Endothelial cell of umbilical vein (primary cell): Measurements from ENCODE around the gene PXN. TPM values are rescaled to one million over a fixed set of nuclear protein-coding genes. Genes with fewer than 3 reads are reported as not detected.
A peak's percentile ranks its signal among the peaks of the same experiment; 100 is the strongest.

Source experiments
- BruUV-seq: library from RNA; stranded (reverse); fragments of 400-500 nt; replicated peaks from 2 replicates; lab custom pipeline; 2021; lab: Mats Ljungman, UMichigan
- CTCF ChIA-PET: fragments of 300-600, 350-600 bp; sonication (Branson Sonifier 250); formaldehyde crosslinking; loops from one replicate; lab custom pipeline; 2021; ENCODE audit warnings: antibody characterized with exemption, inconsistent platforms; lab: Charles Lee
- POLR2A ChIA-PET: fragments of 300-600, 350-600 bp; sonication (Branson Sonifier 250); formaldehyde crosslinking; loops from one replicate; lab custom pipeline; 2021; ENCODE audit warnings: antibody characterized with exemption, inconsistent platforms; lab: Charles Lee
- DNase-seq: peaks from one replicate; pipeline ENCODE4 v3.0.0-alpha.2; 2011; ENCODE audit warnings: low read depth, low spot score
- FAIRE-seq: peaks from 2 replicates; lab custom pipeline; 2011; peaks lifted over from hg19 to GRCh38; lab: Jason Lieb, UNC
- H2AFZ ChIP-seq: 2 replicates; pipeline ENCODE4 v1.6.0; 2012; ENCODE audit warnings: low read depth, low read length, control low read depth, inconsistent platforms
- H3K27ac ChIP-seq: 2 replicates; pipeline ENCODE4 v1.5.1; 2011; ENCODE audit warnings: low read depth, mild to moderate bottlenecking, control low read depth, low read length, moderate library complexity; ENCODE audit not compliant: insufficient read depth
- H3K27me3 ChIP-seq, 2 experiments: 2 replicates each; pipeline versions ENCODE4 v1.6.0 to v1.6.1; 2011; ENCODE audit warnings: low read length in 2 of 2, mixed read lengths in 1 of 2; ENCODE audit not compliant: control insufficient read depth in 2 of 2, insufficient read depth in 2 of 2
- H3K36me3 ChIP-seq, 2 experiments: 2 replicates in 1 of 2; 3 replicates in 1 of 2; pipeline ENCODE4 v1.5.1; 2011; ENCODE audit warnings: low read length in 2 of 2, mild to moderate bottlenecking in 1 of 2, moderate library complexity in 1 of 2; ENCODE audit not compliant: control insufficient read depth in 2 of 2, insufficient read depth in 2 of 2; ENCODE audit errors: extremely low read depth in 1 of 2
- H3K4me1 ChIP-seq: 3 replicates; pipeline ENCODE4 v1.5.1; 2011; ENCODE audit warnings: mild to moderate bottlenecking, low read length; ENCODE audit not compliant: control insufficient read depth, insufficient read depth; ENCODE audit errors: extremely low read depth
- H3K4me2 ChIP-seq: 2 replicates; pipeline ENCODE4 v1.6.1; 2011; ENCODE audit warnings: low read length, control low read depth, mixed read lengths; ENCODE audit not compliant: insufficient read depth
- H3K4me3 ChIP-seq, 3 experiments: fragments of 200-600 bp in 1 of 3; sonication (generic), shearing (Covaris generic) in 1 of 3; replicated peaks in 1 of 3; 2 replicates each; pipeline ENCODE4 v1.5.1; 2011 to 2016; ENCODE audit warnings: control low read depth in 3 of 3, low read length in 3 of 3, mild to moderate bottlenecking in 2 of 3, inconsistent platforms in 1 of 3, low read depth in 1 of 3, moderate library complexity in 1 of 3; ENCODE audit not compliant: insufficient read depth in 1 of 3
- H3K79me2 ChIP-seq: 2 replicates; pipeline ENCODE4 v1.6.0; 2012; ENCODE audit warnings: low read length, inconsistent platforms; ENCODE audit not compliant: control insufficient read depth, insufficient read depth
- H3K9ac ChIP-seq: replicated peaks from 2 replicates; pipeline ENCODE3; 2011; ENCODE audit warnings: low read length, control low read depth; ENCODE audit not compliant: insufficient read depth; ENCODE audit errors: extremely low read depth
- H3K9me1 ChIP-seq: replicated peaks from 3 replicates; pipeline ENCODE4 v1.6.0; 2011; ENCODE audit warnings: mild to moderate bottlenecking, low read length; ENCODE audit not compliant: control insufficient read depth, insufficient read depth; ENCODE audit errors: extremely low read depth
- H3K9me3 ChIP-seq: replicated peaks from 2 replicates; pipeline ENCODE4 v1.5.1; 2012; ENCODE audit warnings: low read length, inconsistent platforms; ENCODE audit not compliant: control insufficient read depth, insufficient read depth
- H4K20me1 ChIP-seq: replicated peaks from 2 replicates; pipeline ENCODE3; 2011; ENCODE audit warnings: mild to moderate bottlenecking, low read length; ENCODE audit not compliant: control insufficient read depth, insufficient read depth; ENCODE audit errors: extremely low read depth
- CTCF ChIP-seq, 2 donors: IDR thresholded peaks; 1 replicate in 1 of 2; 2 replicates in 1 of 2; pipeline ENCODE4 v1.5.1; 2011; ENCODE audit warnings: low read length in 2 of 2, mild to moderate bottlenecking in 2 of 2, moderate library complexity in 2 of 2, control low read depth in 1 of 2, inconsistent platforms in 1 of 2, low read depth in 1 of 2; ENCODE audit not compliant: insufficient read depth in 1 of 2; ENCODE audit errors: extremely low read depth in 1 of 2
- EZH2 ChIP-seq: IDR thresholded peaks from 2 replicates; pipeline ENCODE4 v1.6.1; 2012; ENCODE audit warnings: borderline replicate concordance, low read depth, mild to moderate bottlenecking, moderate library complexity, low read length, inconsistent platforms; ENCODE audit not compliant: severe bottlenecking
- FOS ChIP-seq: IDR thresholded peaks from 2 replicates; pipeline ENCODE4 v1.6.1; 2011; ENCODE audit warnings: mild to moderate bottlenecking, low read length, moderate library complexity, borderline replicate concordance; ENCODE audit not compliant: insufficient read depth
- GATA2 ChIP-seq: IDR thresholded peaks from 2 replicates; pipeline ENCODE4 v1.7.0; 2011; ENCODE audit warnings: low read depth, mild to moderate bottlenecking, moderate library complexity, mixed read lengths, low read length; ENCODE audit not compliant: insufficient read length, insufficient read depth
- MAX ChIP-seq: IDR thresholded peaks from 2 replicates; pipeline ENCODE4 v1.6.1; 2011; ENCODE audit not compliant: insufficient read depth, insufficient read length
- MYC ChIP-seq: IDR thresholded peaks from one replicate; pipeline ENCODE4 v1.6.1; 2011; ENCODE audit warnings: mild to moderate bottlenecking, low read depth, low read length
- POLR2AphosphoS5 ChIP-seq: IDR thresholded peaks from 2 replicates; pipeline ENCODE4 v1.6.1; 2012; ENCODE audit warnings: low read depth, mild to moderate bottlenecking, control low read depth, low read length, moderate library complexity; ENCODE audit not compliant: insufficient read depth
- dilution Hi-C: fragments of 300-500 bp; cut with MboI; formaldehyde crosslinking; loops from one replicate; pipeline ENCODE4 v1.15.0; 2019; ENCODE audit warnings: low sequenced_read_pairs; ENCODE audit not compliant: extremely low pct_ligation_motif_present
- intact Hi-C: fragments of 100-400 bp; cut with micrococcal nuclease; formaldehyde crosslinking; loops from one replicate; pipeline ENCODE4 v1.10.0; 2022
- polyA plus RNA-seq, 4 experiments: library from polyadenylated mRNA; depleted of rRNA in 3 of 4; stranded (reverse) in 3 of 4; unstranded in 1 of 4; fragments of >200 nt; gene quantifications; 2 replicates each; pipeline versions ENCODE4 v1.2.1 to v1.2.3, GENCODE V29; 2011 to 2012; ENCODE audit warnings: missing spikeins in 1 of 4
- total RNA-seq: library from RNA; stranded (reverse); gene quantifications from 2 replicates; pipeline ENCODE4 v1.2.3, GENCODE V29; 2021

The PXN gene
- total and polyA plus RNA-seq, 2 donors (not counting 3 experiments of a cell fraction or from before 2014, with no cell fraction given) = 132 to 258 TPM

- Histone ChIP-seq H3K27me3 (no peaks in the 10 kb centered on the region), H4K20me1 (no peaks in the 10 kb centered on the region), H3K4me2 (peak overlapping the region; percentile 91), H3K79me2 (peaks cover 81% of the 10 kb centered on the region), H3K9me1 (no peaks in the 10 kb centered on the region), H3K9me3 (no peaks in the 10 kb centered on the region), H3K4me1 (peaks cover 59% of the 10 kb centered on the region), H2AFZ (no peak overlapping the region), H3K9ac (peak overlapping the region; percentile 94), H3K4me3 (peak overlapping the region; percentile 60 to 91 (median 65)), H3K27ac (peak overlapping the region; percentile 58), H3K36me3 (peaks cover 0 to 4% of the 10 kb centered on the region in 2 experiments)
- intact Hi-C loops (no loop called here), dilution Hi-C loops (no loop called here)
- ChIA-PET CTCF (interaction anchor here (2.1 to 33.5 kb wide), 4 partner anchors 16 to 61 kb away, joined by 5 to 1402 read pairs (median 464); partner anchors contain the start of genes RNU4-2 and RPLP0), POLR2A (interaction anchor here (0.6 to 8.9 kb wide), 7 partner anchors 12 to 62 kb away, joined by 4 to 88 read pairs (median 29); partner anchors contain the start of genes RNU4-1, RNU4-2 and RPLP0)
- DNase-seq = peak; percentile 47
- peak; percentile 67 for FAIRE-seq
- BruUV-seq = no TSS peak
- TF ChIP-seq POLR2AphosphoS5 (no peak), GATA2 (peak; percentile 23), MYC (no peak), MAX (no peak), FOS (peak; percentile 18), EZH2 (no peak), CTCF (IDR thresholded peaks at IDR 0.05; ENCODE audit: extremely low read depth in 1 of 2, insufficient read depth in 1 of 2, low read depth in 1 of 2, low read length in 2 of 2) (no peak)
Observed at GRCh38 chr12:120261951-120262851, 3.3 kb downstream of the PXN start.
